NT2/D1 (cell line): ENCODE measurements around the gene IL20RB.

Source experiments
- DNase-seq: peaks from one replicate; pipeline ENCODE4 v3.0.0-alpha.2; 2011; ENCODE audit warnings: low read depth, low spot score
- H3K27me3 ChIP-seq: 2 replicates; pipeline ENCODE4 v1.6.0; 2011; ENCODE audit warnings: mild to moderate bottlenecking; ENCODE audit not compliant: insufficient read length, insufficient read depth
- H3K36me3 ChIP-seq: 2 replicates; pipeline ENCODE4 v1.6.1; 2011; ENCODE audit warnings: mild to moderate bottlenecking, low read length, mixed read lengths; ENCODE audit not compliant: insufficient read depth, insufficient read length
- H3K4me1 ChIP-seq: 2 replicates; pipeline ENCODE4 v1.5.1; 2011; ENCODE audit not compliant: insufficient read depth, insufficient read length
- H3K4me3 ChIP-seq: 2 replicates; pipeline ENCODE4 v1.5.1; 2011; ENCODE audit warnings: low read depth; ENCODE audit not compliant: insufficient read length
- H3K9ac ChIP-seq: 2 replicates; pipeline ENCODE4 v1.6.0; 2011; ENCODE audit warnings: low read depth; ENCODE audit not compliant: insufficient read length
- H3K9me3 ChIP-seq: 2 replicates; pipeline ENCODE4 v1.5.1; 2011; ENCODE audit warnings: mild to moderate bottlenecking, low read length; ENCODE audit not compliant: insufficient read depth
- SUZ12 ChIP-seq: IDR thresholded peaks from 2 replicates; pipeline ENCODE4 v1.6.1; 2011; ENCODE audit not compliant: insufficient read length, insufficient read depth; ENCODE audit errors: extremely low read depth
- YY1 ChIP-seq: IDR thresholded peaks from 2 replicates; pipeline ENCODE4 v1.6.1; 2011; ENCODE audit not compliant: insufficient read length, insufficient read depth
- ZNF274 ChIP-seq: IDR thresholded peaks from 2 replicates; pipeline ENCODE4 v1.6.1; 2011; ENCODE audit warnings: mild to moderate bottlenecking, low read depth, low read length

The IL20RB gene

DNA sequence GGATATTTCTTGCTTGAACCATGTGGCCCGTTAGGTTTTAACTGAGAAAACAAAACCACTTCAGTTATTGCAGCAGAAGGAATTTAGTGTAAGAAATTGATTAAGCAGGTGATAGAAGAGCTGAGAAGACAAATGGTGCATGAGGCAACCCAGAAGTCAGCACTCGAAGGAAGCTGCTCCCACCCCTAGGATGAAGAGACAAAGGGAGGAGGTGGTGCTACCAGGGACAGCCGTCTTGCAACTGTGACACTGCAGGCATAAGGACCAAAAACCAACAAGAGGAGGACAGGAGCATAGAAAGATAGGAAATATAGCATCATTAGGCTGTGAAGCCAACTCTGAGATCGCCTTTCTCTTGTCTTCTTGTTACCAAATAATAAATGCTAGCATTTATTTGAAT, 89.0 kb downstream of the IL20RB start:
- no peak for DNase-seq
- Histone ChIP-seq H3K36me3 (no peaks in the 10 kb centered on the region), H3K4me3 (no peak overlapping the region), H3K27me3 (no peaks in the 10 kb centered on the region), H3K9ac (no peak overlapping the region), H3K9me3 (no peaks in the 10 kb centered on the region), H3K4me1 (no peaks in the 10 kb centered on the region)
- TF ChIP-seq YY1 (no peak), SUZ12 (no peak), ZNF274 (no peak)

DNA sequence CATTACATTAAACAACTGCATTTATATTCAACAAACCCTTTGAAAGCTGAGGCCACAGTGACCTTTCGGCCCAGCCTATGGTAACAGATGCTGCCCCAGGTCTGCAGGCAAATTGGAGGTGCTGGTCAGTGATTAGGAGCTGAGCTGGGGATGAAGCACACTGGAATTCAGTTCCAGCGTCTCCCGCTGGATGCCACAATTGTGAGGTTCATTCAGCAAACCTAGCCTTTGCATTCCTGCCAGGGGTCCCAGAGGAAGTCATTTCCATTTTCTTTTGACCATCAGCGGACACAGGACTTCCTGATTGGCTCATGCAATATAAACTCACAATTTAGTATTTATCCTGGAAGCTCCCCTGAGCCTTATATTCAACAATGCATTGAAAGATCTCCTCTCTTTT, 89.5 kb downstream of the IL20RB start:
- H3K4me3 ChIP-seq: no peak overlapping the region
- H3K27me3 ChIP-seq: no peaks in the 10 kb centered on the region
- H3K9me3 ChIP-seq: no peaks in the 10 kb centered on the region
- H3K4me1 ChIP-seq: no peaks in the 10 kb centered on the region
- H3K36me3 ChIP-seq: no peaks in the 10 kb centered on the region
- TF ChIP-seq YY1 (no peak), ZNF274 (no peak), SUZ12 (no peak)
- no peak overlapping the region for H3K9ac ChIP-seq
- DNase-seq: peak; percentile 49

DNA sequence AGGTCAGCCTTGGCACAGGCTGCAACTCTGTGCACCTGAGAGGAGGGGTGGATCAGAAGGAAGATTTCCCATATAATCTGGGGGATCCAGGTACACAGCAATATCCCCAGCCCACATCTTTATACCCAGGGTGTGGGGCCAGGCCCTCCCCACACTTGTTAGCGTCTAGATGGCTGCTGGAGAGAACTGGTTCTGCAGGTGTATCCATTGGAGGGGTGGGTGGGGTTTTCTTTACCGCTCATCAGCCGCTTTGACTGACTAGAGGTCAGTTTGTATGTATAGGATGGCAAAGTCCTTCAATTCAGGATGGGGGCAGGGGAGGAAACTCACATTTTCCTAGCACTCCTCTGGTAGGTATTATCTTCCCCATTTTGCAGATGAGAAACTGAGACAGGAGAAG, 92.5 kb downstream of the IL20RB start:
- Histone ChIP-seq H3K4me1 (no peaks in the 10 kb centered on the region), H3K4me3 (no peak overlapping the region), H3K9ac (no peak overlapping the region), H3K9me3 (no peaks in the 10 kb centered on the region), H3K36me3 (no peaks in the 10 kb centered on the region), H3K27me3 (no peaks in the 10 kb centered on the region)
- DNase-seq: no peak
- no peak for TF ChIP-seq ZNF274
- no peak for TF ChIP-seq SUZ12
- no peak for TF ChIP-seq YY1

DNA sequence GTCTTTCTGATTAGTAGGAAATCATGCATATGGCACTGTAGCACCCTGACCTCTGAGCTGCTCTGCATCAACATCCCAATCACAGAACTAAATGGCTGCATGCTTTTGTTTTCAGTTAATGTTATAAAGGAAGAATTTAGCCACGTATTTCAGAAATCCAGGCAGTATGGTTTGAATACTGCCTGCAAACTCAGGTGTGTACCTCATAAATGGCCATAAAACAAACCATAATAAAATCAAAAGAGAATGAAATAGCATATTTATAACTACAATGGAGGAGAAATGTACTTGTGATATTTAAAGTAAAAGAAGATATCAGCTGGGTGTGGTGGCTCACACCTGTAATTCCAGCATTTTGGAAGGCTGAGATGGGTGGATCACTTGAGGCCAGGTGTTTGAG, 94.5 kb downstream of the IL20RB start:
- no peaks in the 10 kb centered on the region for H3K9me3 ChIP-seq
- H3K9ac ChIP-seq: no peak overlapping the region
- DNase-seq: no peak
- H3K27me3 ChIP-seq: no peaks in the 10 kb centered on the region
- H3K4me3 ChIP-seq: no peak overlapping the region
- H3K4me1 ChIP-seq: no peaks in the 10 kb centered on the region
- H3K36me3 ChIP-seq: no peaks in the 10 kb centered on the region
- TF ChIP-seq SUZ12 (no peak), ZNF274 (no peak), YY1 (no peak)
